ENCODE measurements around the gene RTP3. TPM values are rescaled to one million over a fixed set of nuclear protein-coding genes. Genes with fewer than 3 reads are reported as not detected.

RTP3 gene
- total and polyA plus RNA-seq, 2 of the 4 experiments (the other 2 are of a cell fraction), result 0.18 to 0.26 TPM

- in situ Hi-C loops (cut with MboI; ENCODE audit: low sequenced_read_pairs) (loop anchor here (25.0 kb wide), 1 partner anchor 405 kb away; the partner anchor contains the start of gene PTH1R), dilution Hi-C loops (cut with HindIII; ENCODE audit: low sequenced_read_pairs, unreplicated experiment) (no loop called here), intact Hi-C loops (cut with micrococcal nuclease) (no loop called here)
- DNase-seq (peak; percentile 62), ATAC-seq (ENCODE audit: low read depth) (peak; percentile 59)
- H3K27me3 ChIP-seq (ENCODE audit: control insufficient read depth, insufficient read depth, low read length), result peaks cover 4% of the 10 kb centered on the region
- no peak overlapping the region for H3K9ac ChIP-seq (ENCODE audit: low read depth, low read length)
- ChIA-PET CTCF (interaction anchor here (0.6 to 1.6 kb wide), 2 partner anchors 75 to 179 kb away, joined by 5 read pairs; no protein-coding TSS in a partner anchor), POLR2A (ENCODE audit: unreplicated experiment) (no interaction called here)
- no peak overlapping the region for H3K4ac ChIP-seq (ENCODE audit: low read depth, low read length)
- no peak overlapping the region for H3K18ac ChIP-seq (ENCODE audit: low read depth, low read length)
- no peak overlapping the region for H4K5ac ChIP-seq (ENCODE audit: low read depth, low read length)
- H3K79me1 ChIP-seq (ENCODE audit: low read depth in 1 of 2, low read length in 2 of 2), result no peaks in the 10 kb centered on the region
- no peak overlapping the region for H3K4me2 ChIP-seq (ENCODE audit: low read depth, low read length)
- H2AK5ac ChIP-seq (ENCODE audit: low read depth, low read length), result 0 out of 2 replicates have a peak overlapping the region, but pooled peaks have one; percentile 7
- no peak overlapping the region for H3K23ac ChIP-seq (ENCODE audit: low read depth, low read length)
- H3K4me1 ChIP-seq (ENCODE audit: control insufficient read depth, insufficient read depth, low read length), result peaks cover 4% of the 10 kb centered on the region; the same call in 1 of the 2 replicates
- no peak overlapping the region for H3K27ac ChIP-seq (ENCODE audit: insufficient read depth, low read length)
- H2BK20ac ChIP-seq (ENCODE audit: low read depth, low read length), result 0 out of 2 replicates have a peak overlapping the region, but pooled peaks have one; percentile 62
- TF ChIP-seq NFE2L2 (IDR thresholded peaks at IDR 0.05; ENCODE audit: low read depth, low read length) (no peak), CTCF (conservative IDR thresholded peaks at IDR 0.05; ENCODE audit: low read depth, low read length) (no peak)
- H2BK5ac ChIP-seq (ENCODE audit: low read depth, low read length, poor library complexity, severe bottlenecking), result no peak overlapping the region
- 0 out of 2 replicates have a peak overlapping the region, but pooled peaks have one; percentile 57 for H2BK120ac ChIP-seq (ENCODE audit: low read depth, low read length)
- no peaks in the 10 kb centered on the region for H3K9me3 ChIP-seq (ENCODE audit: control insufficient read depth, insufficient read depth, low read length)
- H3K36me3 ChIP-seq (ENCODE audit: control insufficient read depth, insufficient read depth, low read length), result no peaks in the 10 kb centered on the region
- H2AK9ac ChIP-seq (replicated peaks; ENCODE audit: low read depth, low read length, poor library complexity), result no peak overlapping the region
- WGBS, 2 experiments (ENCODE audit: extremely low coverage in 2 of 2, insufficient read length in 1 of 2), result no CpG with 5 or more reads among the region's 1 CpG
- H4K20me1 ChIP-seq (ENCODE audit: insufficient read depth, low read length), result no peaks in the 10 kb centered on the region
- H3K9me1 ChIP-seq (ENCODE audit: insufficient read depth, low read length), result peaks cover 10% of the 10 kb centered on the region
- no peak overlapping the region; the same call in 1 of the 2 replicates for H3K14ac ChIP-seq (replicated peaks; ENCODE audit: low read depth, low read length)
- H3K4me3 ChIP-seq (ENCODE audit: insufficient read depth, low read depth, low read length), result no peak overlapping the region
- no peak overlapping the region for H3K56ac ChIP-seq (ENCODE audit: extremely low read depth, insufficient read depth, low read length)
- H4K8ac ChIP-seq (ENCODE audit: low read depth in 2 of 2, low read length in 2 of 2), result no peak overlapping the region
- H4K91ac ChIP-seq (ENCODE audit: insufficient read depth, low read depth, low read length), result no peak overlapping the region
- peak overlapping the region; percentile 1; the same call in 1 of the 3 replicates for H2BK15ac ChIP-seq (ENCODE audit: low read depth, low read length)
- no TSS peak for BruUV-seq (replicated peaks)
- no peak overlapping the region for H2AFZ ChIP-seq (replicated peaks; ENCODE audit: low read length, poor library complexity)
These were observed 15.0 kb upstream of the RTP3 start for GRCh38 chr3:46482632-46483350.

Data from IMR-90 (cell line).